Spleen (tissue), 7 donors: ENCODE measurements around the gene NKD1.

Experiments
- POLR2AphosphoS5 ChIP-seq, 3 donors: sonication (generic); formaldehyde crosslinking; IDR thresholded peaks; one replicate each; pipeline ENCODE4 v1.5.1; 2017; ENCODE audit warnings: antibody characterized with exemption in 3 of 3
- TF ChIP-seq, protein P1 (sequence below), 11 experiments: fragments of 200-600 bp in 7 of 11; fragments of 450-650 bp in 4 of 11; sonication (generic) in 4 of 11; IDR thresholded peaks in 8 of 11; conservative IDR thresholded peaks in 3 of 11; 1 replicate in 7 of 11; 2 replicates in 4 of 11; pipeline versions ENCODE4 v1.4.0 to v1.8.0; 2016 to 2021; ENCODE audit warnings: antibody characterized with exemption in 11 of 11, inconsistent platforms in 4 of 11, mild to moderate bottlenecking in 1 of 11
- donor health status: DM: no; HTN: no; CAD: no; lungs with moderate emphysema.
- donor health status: DM: no; HTN: no; CAD: no.
- donor health status: DM: no; HTN: no; CAD: no.

DNA sequence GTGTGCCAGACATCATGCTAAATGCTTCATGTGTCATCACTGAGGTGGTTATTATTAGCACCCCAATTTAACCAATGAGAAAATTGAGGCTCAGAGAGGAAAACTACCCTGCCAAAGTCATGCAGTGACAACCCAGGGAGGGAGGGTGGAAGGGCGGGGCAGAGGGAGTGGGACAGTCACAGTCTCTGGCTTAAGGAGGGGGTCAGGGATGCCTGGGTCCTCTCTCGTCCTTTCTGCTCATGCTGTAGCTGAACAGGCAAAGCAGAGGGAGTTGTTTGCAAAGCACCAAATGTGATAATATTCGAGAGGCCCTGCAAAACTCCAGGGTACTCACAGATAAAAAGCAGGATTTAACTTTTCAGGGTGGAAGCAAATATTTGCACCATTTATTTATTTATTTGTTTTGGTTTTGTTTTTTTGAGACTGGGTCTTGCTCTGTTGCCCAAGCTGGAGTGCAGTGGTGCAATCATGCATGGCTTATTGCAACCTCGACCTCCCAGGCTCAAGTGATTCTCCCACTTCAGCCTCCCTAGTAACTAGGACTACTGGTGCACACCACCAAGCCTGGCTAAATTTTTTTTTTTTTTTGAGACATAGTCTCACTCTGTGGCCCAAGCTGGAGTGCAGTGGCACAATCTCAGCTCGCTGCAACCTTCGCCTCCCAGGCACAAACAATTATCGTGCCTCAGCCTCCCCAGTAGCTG lies 47.9 kb upstream of the NKD1 start:
- TF ChIP-seq, protein P1, sequence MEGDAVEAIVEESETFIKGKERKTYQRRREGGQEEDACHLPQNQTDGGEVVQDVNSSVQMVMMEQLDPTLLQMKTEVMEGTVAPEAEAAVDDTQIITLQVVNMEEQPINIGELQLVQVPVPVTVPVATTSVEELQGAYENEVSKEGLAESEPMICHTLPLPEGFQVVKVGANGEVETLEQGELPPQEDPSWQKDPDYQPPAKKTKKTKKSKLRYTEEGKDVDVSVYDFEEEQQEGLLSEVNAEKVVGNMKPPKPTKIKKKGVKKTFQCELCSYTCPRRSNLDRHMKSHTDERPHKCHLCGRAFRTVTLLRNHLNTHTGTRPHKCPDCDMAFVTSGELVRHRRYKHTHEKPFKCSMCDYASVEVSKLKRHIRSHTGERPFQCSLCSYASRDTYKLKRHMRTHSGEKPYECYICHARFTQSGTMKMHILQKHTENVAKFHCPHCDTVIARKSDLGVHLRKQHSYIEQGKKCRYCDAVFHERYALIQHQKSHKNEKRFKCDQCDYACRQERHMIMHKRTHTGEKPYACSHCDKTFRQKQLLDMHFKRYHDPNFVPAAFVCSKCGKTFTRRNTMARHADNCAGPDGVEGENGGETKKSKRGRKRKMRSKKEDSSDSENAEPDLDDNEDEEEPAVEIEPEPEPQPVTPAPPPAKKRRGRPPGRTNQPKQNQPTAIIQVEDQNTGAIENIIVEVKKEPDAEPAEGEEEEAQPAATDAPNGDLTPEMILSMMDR (IDR thresholded peaks at IDR 0.05 in 8 of 11, conservative IDR thresholded peaks at IDR 0.05 in 3 of 11) = no peak
- TF ChIP-seq POLR2AphosphoS5 (IDR thresholded peaks at IDR 0.05) = no peak
